Smooth muscle cell (in vitro differentiated cells): Measurements from ENCODE around the gene EIF4E. TPM values are rescaled to one million over a fixed set of nuclear protein-coding genes. Genes with fewer than 3 reads are reported as not detected.
"Not testable (repeated sequence)": the region's sequence is repeated elsewhere in the genome, so short reads cannot be mapped to it uniquely, and the experiment has no call there.

Source experiments
- DNase-seq: peaks from one replicate; lab custom pipeline; 2025; ENCODE audit not compliant: unreplicated experiment; lab: John Stamatoyannopoulos, UW
- H2AFZ ChIP-seq: fragments of 200-600 bp; sonication (generic); 2 replicates; pipeline ENCODE4 v1.6.0; 2016; ENCODE audit warnings: antibody characterized with exemption, low read depth, mild to moderate bottlenecking
- H3F3A ChIP-seq: fragments of 200-600 bp; sonication (generic); 2 replicates; pipeline ENCODE4 v1.6.0; 2017; ENCODE audit warnings: antibody characterized with exemption, low read depth
- H3K27ac ChIP-seq: fragments of 200-600 bp; sonication (generic); 2 replicates; pipeline ENCODE4 v1.5.1; 2016; ENCODE audit warnings: low read depth, mild to moderate bottlenecking
- H3K27me3 ChIP-seq: fragments of 200-600 bp; sonication (generic); 2 replicates; pipeline ENCODE4 v1.6.1; 2016; ENCODE audit warnings: low read depth, mild to moderate bottlenecking
- H3K36me3 ChIP-seq: fragments of 200-600 bp; sonication (generic); 2 replicates; pipeline ENCODE4 v1.5.1; 2016; ENCODE audit warnings: low read depth
- H3K4me1 ChIP-seq: fragments of 200-600 bp; sonication (generic); 2 replicates; pipeline ENCODE4 v1.5.1; 2016; ENCODE audit warnings: low read depth
- H3K4me2 ChIP-seq: fragments of 200-600 bp; sonication (generic); 2 replicates; pipeline ENCODE4 v1.6.0; 2016; ENCODE audit warnings: mild to moderate bottlenecking
- H3K4me3 ChIP-seq: fragments of 200-600 bp; sonication (generic); 2 replicates; pipeline ENCODE4 v1.5.1; 2016; ENCODE audit warnings: mild to moderate bottlenecking
- H3K79me2 ChIP-seq: fragments of 200-600 bp; sonication (generic); 2 replicates; pipeline ENCODE4 v1.6.0; 2016; ENCODE audit warnings: low read depth, mild to moderate bottlenecking
- H3K9ac ChIP-seq: fragments of 200-600 bp; sonication (generic); 2 replicates; pipeline ENCODE4 v1.6.0; 2016; ENCODE audit warnings: low read depth
- H3K9me3 ChIP-seq: fragments of 200-600 bp; sonication (generic); replicated peaks from 2 replicates; pipeline ENCODE4 v1.5.1; 2016; ENCODE audit warnings: low read depth
- H4K20me1 ChIP-seq: fragments of 200-600 bp; sonication (generic); 2 replicates; pipeline ENCODE4 v1.6.0; 2016; ENCODE audit warnings: low read depth
- CTCF ChIP-seq: fragments of 200-600 bp; sonication (generic); IDR thresholded peaks from 2 replicates; pipeline ENCODE4 v1.5.1; 2017; ENCODE audit warnings: borderline replicate concordance, mild to moderate bottlenecking, antibody characterized with exemption; ENCODE audit not compliant: insufficient read depth, poor library complexity, severe bottlenecking
- WGBS: methylation state at CpG from one replicate; pipeline ENCODE4 v1.1.7; 2016; ENCODE audit warnings: low lambda C conversion rate; 5-methylcytosine and 5-hydroxymethylcytosine counted together
- polyA plus RNA-seq: library from polyadenylated mRNA; unstranded; fragments of >200 nt; fragmentation: Nextera tagmentation; extraction: Ambion mirVana; gene quantifications from 2 replicates; pipeline ENCODE4 v1.2.1, GENCODE V29; 2016
- total RNA-seq: library from RNA; depleted of rRNA; stranded (reverse); fragments of >200 nt; gene quantifications from 2 replicates; pipeline ENCODE4 v1.2.3, GENCODE V29; 2014

The EIF4E gene
- total and polyA plus RNA-seq, 2 experiments from 2014 or later = 113 to 135 TPM

GRCh38 chr4:98879515-98879914 is 49.4 kb downstream of the EIF4E start:
- TF ChIP-seq CTCF = no peak
- H3K9ac ChIP-seq = no peak overlapping the region
- H2AFZ ChIP-seq = no peak overlapping the region
- no peaks in the 10 kb centered on the region for H3K9me3 ChIP-seq
- no peaks in the 10 kb centered on the region for H3K4me1 ChIP-seq
- no peak overlapping the region for H3K27ac ChIP-seq
- DNase-seq = no peak
- no peak overlapping the region for H3K4me3 ChIP-seq
- H4K20me1 ChIP-seq = no peaks in the 10 kb centered on the region
- no peaks in the 10 kb centered on the region for H3F3A ChIP-seq
- H3K4me2 ChIP-seq = no peak overlapping the region
- H3K27me3 ChIP-seq = no peaks in the 10 kb centered on the region
- peaks cover 2% of the 10 kb centered on the region for H3K79me2 ChIP-seq
- peaks cover 12% of the 10 kb centered on the region for H3K36me3 ChIP-seq

- H3K27ac ChIP-seq = no peak overlapping the region
- no peak overlapping the region for H3K4me3 ChIP-seq
- no peaks in the 10 kb centered on the region for H3K27me3 ChIP-seq
- H3K4me2 ChIP-seq = no peak overlapping the region
- no peaks in the 10 kb centered on the region for H3F3A ChIP-seq
- DNase-seq = no peak
- H3K9me3 ChIP-seq = no peaks in the 10 kb centered on the region
- no peaks in the 10 kb centered on the region for H3K36me3 ChIP-seq
- no peaks in the 10 kb centered on the region for H3K79me2 ChIP-seq
- no peaks in the 10 kb centered on the region for H4K20me1 ChIP-seq
- no peak overlapping the region for H3K9ac ChIP-seq
- TF ChIP-seq CTCF = no peak
- WGBS = 88% methylated on average over 2 of the region's 2 CpGs
- no peak overlapping the region for H2AFZ ChIP-seq
- H3K4me1 ChIP-seq = no peaks in the 10 kb centered on the region
Observed at GRCh38 chr4:98873059-98873458, 55.9 kb downstream of the EIF4E start.

GRCh38 chr4:98872120-98872906 is 56.6 kb downstream of the EIF4E start:
- not testable (repeated sequence) for H3K4me3 ChIP-seq, H2AFZ ChIP-seq, H3K9ac ChIP-seq, H4K20me1 ChIP-seq, DNase-seq, H3K36me3 ChIP-seq, H3K4me2 ChIP-seq, H3K9me3 ChIP-seq, H3F3A ChIP-seq, H3K79me2 ChIP-seq, H3K27me3 ChIP-seq, H3K4me1 ChIP-seq, H3K27ac ChIP-seq
- 87% methylated on average over 3 of the region's 3 CpGs for WGBS

- Histone ChIP-seq H3K9ac (no peak overlapping the region), H3K27me3 (no peaks in the 10 kb centered on the region), H3K4me3 (no peak overlapping the region), H3K4me1 (no peaks in the 10 kb centered on the region), H3K4me2 (no peak overlapping the region), H2AFZ (no peak overlapping the region), H3K36me3 (no peaks in the 10 kb centered on the region), H3K9me3 (no peaks in the 10 kb centered on the region), H4K20me1 (no peaks in the 10 kb centered on the region), H3K79me2 (no peaks in the 10 kb centered on the region), H3K27ac (no peak overlapping the region), H3F3A (no peaks in the 10 kb centered on the region)
- no peak for DNase-seq
- TF ChIP-seq CTCF = no peak
- 100% methylated on average over 1 of the region's 1 CpG for WGBS
Observed at GRCh38 chr4:98867648-98868047, 61.3 kb downstream of the EIF4E start.
